ENCODE data around the gene TMPRSS2. TPM values are rescaled to one million over a fixed set of nuclear protein-coding genes. Genes with fewer than 3 reads are reported as not detected.

TMPRSS2 gene
- total RNA-seq, 4 donors from 2014 or later = 5.1 to 19.2 (median 12.1) TPM

GRCh38 chr21:41470054-41470453 lies 37.9 kb downstream of the TMPRSS2 start:
- TF ChIP-seq POLR2A (IDR thresholded peaks at IDR 0.05) (no peak), CTCF (IDR thresholded peaks at IDR 0.05) (no peak)
- WGBS, 2 donors = 48 to 65% methylated on average over 5 of the region's 5 CpGs
- H3K4me3 ChIP-seq (ENCODE audit: low read depth, poor library complexity, severe bottlenecking) = no peak overlapping the region
- no peak for DNase-seq (ENCODE audit: low spot score in 2 of 2)
- intact Hi-C loops (cut with DNase I; ENCODE audit: low total_unique reads) = no loop called here

- WGBS, 2 donors = 86 to 88% methylated on average over 22 to 23 of the region's 23 CpGs
- TF ChIP-seq CTCF (IDR thresholded peaks at IDR 0.05) (no peak), POLR2A (IDR thresholded peaks at IDR 0.05) (no peak)
- H3K4me3 ChIP-seq (ENCODE audit: low read depth, poor library complexity, severe bottlenecking) = no peak overlapping the region
- intact Hi-C loops (cut with DNase I; ENCODE audit: low total_unique reads) = no loop called here
- no peak for DNase-seq (ENCODE audit: low spot score in 2 of 2)
Observed at GRCh38 chr21:41466024-41466820, 41.7 kb downstream of the TMPRSS2 start.

GRCh38 chr21:41465176-41465781 lies 42.7 kb downstream of the TMPRSS2 start:
- no peak for TF ChIP-seq CTCF (IDR thresholded peaks at IDR 0.05)
- no peak for TF ChIP-seq POLR2A (IDR thresholded peaks at IDR 0.05)
- 80 to 90% methylated on average over 4 of the region's 4 CpGs for WGBS, 2 donors
- DNase-seq (ENCODE audit: low spot score in 2 of 2) = no peak
- intact Hi-C loops (cut with DNase I; ENCODE audit: low total_unique reads) = no loop called here
- no peak overlapping the region for H3K4me3 ChIP-seq (ENCODE audit: low read depth, poor library complexity, severe bottlenecking)

- intact Hi-C loops (cut with DNase I; ENCODE audit: low total_unique reads) = loop anchor here (5.0 kb wide), 1 partner anchor 179 kb away; no protein-coding TSS in a partner anchor
- 27 to 30% methylated on average over 17 of the region's 17 CpGs for WGBS, 2 donors
- peak; percentile 76 to 94 for DNase-seq (ENCODE audit: low spot score in 2 of 2)
- TF ChIP-seq CTCF (IDR thresholded peaks at IDR 0.05) (peak in 1 of 3 donors; percentile 83), POLR2A (IDR thresholded peaks at IDR 0.05) (no peak)
- H3K4me3 ChIP-seq (ENCODE audit: low read depth, poor library complexity, severe bottlenecking) = no peak overlapping the region
Observed at GRCh38 chr21:41460578-41461527, 47.1 kb downstream of the TMPRSS2 start.

- H3K4me3 ChIP-seq (ENCODE audit: low read depth, poor library complexity, severe bottlenecking) = no peak overlapping the region
- WGBS, 2 donors = 85 to 86% methylated on average over 9 of the region's 9 CpGs
- no peak for TF ChIP-seq CTCF (IDR thresholded peaks at IDR 0.05)
- no peak for TF ChIP-seq POLR2A (IDR thresholded peaks at IDR 0.05)
- intact Hi-C loops (cut with DNase I; ENCODE audit: low total_unique reads) = loop anchor here (5.0 kb wide), 1 partner anchor 178 kb away; no protein-coding TSS in a partner anchor
- DNase-seq (ENCODE audit: low spot score in 2 of 2) = no peak
Observed at GRCh38 chr21:41459884-41460534, 47.9 kb downstream of the TMPRSS2 start.

Measured in lower leg skin (tissue), 4 donors.